NB4 (cell line): Measurements from ENCODE around the gene RERE.
"Not testable (repeated sequence)": the region's sequence is repeated elsewhere in the genome, so short reads cannot be mapped to it uniquely, and the experiment has no call there.

Experiments used
- MYC ChIP-seq: IDR thresholded peaks from 2 replicates; pipeline ENCODE4 v1.6.1; 2011; ENCODE audit warnings: low read depth, low read length
- POLR2A ChIP-seq: IDR thresholded peaks from 2 replicates; pipeline ENCODE4 v1.6.1; 2011; ENCODE audit warnings: mild to moderate bottlenecking; ENCODE audit not compliant: insufficient read length; ENCODE audit errors: extremely low read depth
- TF ChIP-seq, protein P1 (sequence below): IDR thresholded peaks from one replicate; pipeline ENCODE4 v1.5.1; 2012; ENCODE audit warnings: low read depth, low read length
- TF ChIP-seq, protein P2 (sequence below): IDR thresholded peaks from 2 replicates; pipeline ENCODE4 v1.6.1; 2011; ENCODE audit warnings: low read depth, low read length

DNA sequence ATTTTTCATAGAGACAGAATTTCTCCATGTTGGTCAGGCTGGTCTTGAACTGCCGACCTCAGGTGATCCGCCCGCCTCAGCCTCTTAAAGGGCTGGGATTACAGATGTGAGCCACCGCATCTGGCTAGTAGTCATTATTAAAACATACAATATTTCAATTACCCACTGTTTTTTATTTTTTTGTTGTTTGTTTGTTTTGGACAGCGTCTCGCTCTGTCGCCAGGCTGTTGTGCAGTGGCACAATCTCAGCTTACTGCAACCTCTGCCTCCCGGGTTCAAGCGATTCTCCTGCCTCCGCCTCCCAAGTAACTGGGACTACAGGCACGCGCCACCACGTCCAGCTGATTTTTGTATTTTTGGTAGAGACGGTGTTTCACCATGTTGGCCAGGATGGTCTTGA lies 90.1 kb downstream of the RERE start:
- TF ChIP-seq, protein P1, sequence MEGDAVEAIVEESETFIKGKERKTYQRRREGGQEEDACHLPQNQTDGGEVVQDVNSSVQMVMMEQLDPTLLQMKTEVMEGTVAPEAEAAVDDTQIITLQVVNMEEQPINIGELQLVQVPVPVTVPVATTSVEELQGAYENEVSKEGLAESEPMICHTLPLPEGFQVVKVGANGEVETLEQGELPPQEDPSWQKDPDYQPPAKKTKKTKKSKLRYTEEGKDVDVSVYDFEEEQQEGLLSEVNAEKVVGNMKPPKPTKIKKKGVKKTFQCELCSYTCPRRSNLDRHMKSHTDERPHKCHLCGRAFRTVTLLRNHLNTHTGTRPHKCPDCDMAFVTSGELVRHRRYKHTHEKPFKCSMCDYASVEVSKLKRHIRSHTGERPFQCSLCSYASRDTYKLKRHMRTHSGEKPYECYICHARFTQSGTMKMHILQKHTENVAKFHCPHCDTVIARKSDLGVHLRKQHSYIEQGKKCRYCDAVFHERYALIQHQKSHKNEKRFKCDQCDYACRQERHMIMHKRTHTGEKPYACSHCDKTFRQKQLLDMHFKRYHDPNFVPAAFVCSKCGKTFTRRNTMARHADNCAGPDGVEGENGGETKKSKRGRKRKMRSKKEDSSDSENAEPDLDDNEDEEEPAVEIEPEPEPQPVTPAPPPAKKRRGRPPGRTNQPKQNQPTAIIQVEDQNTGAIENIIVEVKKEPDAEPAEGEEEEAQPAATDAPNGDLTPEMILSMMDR, result not testable (repeated sequence)
- TF ChIP-seq, protein P2, sequence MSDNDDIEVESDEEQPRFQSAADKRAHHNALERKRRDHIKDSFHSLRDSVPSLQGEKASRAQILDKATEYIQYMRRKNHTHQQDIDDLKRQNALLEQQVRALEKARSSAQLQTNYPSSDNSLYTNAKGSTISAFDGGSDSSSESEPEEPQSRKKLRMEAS, result not testable (repeated sequence)
- not testable (repeated sequence) for TF ChIP-seq POLR2A, MYC
